NCI-H510A treated with DMSO at 0.1 percent for 48 hours (cell line): ENCODE measurements around the gene NHLRC4.

Source experiments
- DNase-seq: peaks from one replicate; lab custom pipeline; 2025; lab: John Stamatoyannopoulos, UW

NHLRC4 gene

GRCh38 chr16:598823-599739 lies 32.3 kb downstream of the NHLRC4 start:
- DNase-seq = no peak

- DNase-seq = no peak
Observed at GRCh38 chr16:600781-601180, 34.0 kb downstream of the NHLRC4 start.

- no peak for DNase-seq
Observed at GRCh38 chr16:603933-604332, 37.1 kb downstream of the NHLRC4 start.

GRCh38 chr16:606656-607307 lies 40.0 kb downstream of the NHLRC4 start:
- DNase-seq = no peak

- DNase-seq = no peak
Observed at GRCh38 chr16:608019-608418, 41.2 kb downstream of the NHLRC4 start.

- DNase-seq = no peak
Observed at GRCh38 chr16:609316-609715, 42.5 kb downstream of the NHLRC4 start.

- no peak for DNase-seq
Observed at GRCh38 chr16:609984-610383, 43.2 kb downstream of the NHLRC4 start.

- DNase-seq = no peak
Observed at GRCh38 chr16:610513-611381, 43.9 kb downstream of the NHLRC4 start.

GRCh38 chr16:615122-615521 lies 48.3 kb downstream of the NHLRC4 start:
- DNase-seq = no peak

- DNase-seq = peak; percentile 48
Observed at GRCh38 chr16:616733-617586, 50.2 kb downstream of the NHLRC4 start.

GRCh38 chr16:617855-618254 lies 51.0 kb downstream of the NHLRC4 start:
- no peak for DNase-seq
